GM23248 (cell line): ENCODE results near the gene FMNL3.

Experiments used
- EZH2 ChIP-seq: fragments of 200-600 bp; sonication (generic); IDR thresholded peaks from 2 replicates; pipeline ENCODE4 v1.6.1; 2018; ENCODE audit warnings: antibody characterized with exemption, mild to moderate bottlenecking; ENCODE audit not compliant: insufficient read depth, poor library complexity, severe bottlenecking
- EZH2phosphoT487 ChIP-seq: fragments of 200-600 bp; sonication (generic); IDR thresholded peaks from 2 replicates; pipeline ENCODE4 v1.6.1; 2018; ENCODE audit warnings: antibody characterized with exemption, moderate library complexity, mild to moderate bottlenecking, low read depth; ENCODE audit not compliant: insufficient read depth

GRCh38 chr12:49716553-49716952 is 9.3 kb upstream of the FMNL3 start:
- TF ChIP-seq EZH2phosphoT487 (no peak), EZH2 (no peak)
